GM19468 (cell line): ENCODE results near the gene PRTN3.

Experiments
- ATAC-seq: cut with Tn5 transposase; IDR thresholded peaks from one replicate; pipeline ENCODE4 v1.9.1; 2021; ENCODE audit warnings: mild to moderate bottlenecking, moderate library complexity, moderate number of reproducible peaks; ENCODE audit not compliant: unreplicated experiment; ENCODE audit errors: extremely low read depth

PRTN3 gene

GRCh38 chr19:840519-841206 lies at the start of gene PRTN3:
Gene PRTN3 (plus strand): TSS chr19:840999. CDS start chr19:841009, 10 bp downstream.
- ATAC-seq: no peak

- ATAC-seq: no peak
Observed at GRCh38 chr19:791007-791566, 49.7 kb upstream of the PRTN3 start.

- no peak for ATAC-seq
Observed at GRCh38 chr19:791567-792305, 49.1 kb upstream of the PRTN3 start.

GRCh38 chr19:792306-792885 lies 48.4 kb upstream of the PRTN3 start:
- ATAC-seq: no peak

- ATAC-seq: no peak
Observed at GRCh38 chr19:793806-794205, 47.0 kb upstream of the PRTN3 start.

- ATAC-seq: no peak
Observed at GRCh38 chr19:795073-795611, 45.7 kb upstream of the PRTN3 start.

GRCh38 chr19:795691-796581 lies 44.9 kb upstream of the PRTN3 start:
- ATAC-seq: no peak

- peak; percentile 80 for ATAC-seq
Observed at GRCh38 chr19:796692-797527, 43.9 kb upstream of the PRTN3 start, which contains the start of gene PTBP1. Gene PTBP1 (plus strand): TSS chr19:797452. CDS start chr19:797498, 46 bp downstream.

GRCh38 chr19:797528-798414 lies 43.0 kb upstream of the PRTN3 start:
- ATAC-seq: peak; percentile 13

- no peak for ATAC-seq
Observed at GRCh38 chr19:798415-799075, 42.3 kb upstream of the PRTN3 start.

- no peak for ATAC-seq
Observed at GRCh38 chr19:799076-799881, 41.5 kb upstream of the PRTN3 start.

- ATAC-seq: no peak
Observed at GRCh38 chr19:800360-801029, 40.3 kb upstream of the PRTN3 start.

- no peak for ATAC-seq
Observed at GRCh38 chr19:801030-801860, 39.6 kb upstream of the PRTN3 start.

GRCh38 chr19:801861-802497 lies 38.8 kb upstream of the PRTN3 start:
- ATAC-seq: no peak
